ENCODE data around the gene NKX6-2.

Gene NKX6-2

GRCh38 chr10:132753596-132753995 is 32.4 kb downstream of the NKX6-2 start:
- H3K4me1 Mint-ChIP-seq (ENCODE audit: low read depth) = no peaks in the 10 kb centered on the region
- no peak overlapping the region for H3K27ac Mint-ChIP-seq
- H3K27me3 Mint-ChIP-seq = no peaks in the 10 kb centered on the region
- H3K4me3 Mint-ChIP-seq = no peak overlapping the region
- peaks cover 91% of the 10 kb centered on the region for H3K36me3 Mint-ChIP-seq (ENCODE audit: low read depth)
- H3K9me3 Mint-ChIP-seq = peaks cover 16% of the 10 kb centered on the region
- intact Hi-C loops (cut with micrococcal nuclease) = no loop called here

- intact Hi-C loops (cut with micrococcal nuclease) = no loop called here
- H3K4me3 Mint-ChIP-seq = no peak overlapping the region
- H3K36me3 Mint-ChIP-seq (ENCODE audit: low read depth) = peaks cover 95% of the 10 kb centered on the region
- no peak overlapping the region for H3K27ac Mint-ChIP-seq
- peaks cover 16% of the 10 kb centered on the region for H3K9me3 Mint-ChIP-seq
- H3K27me3 Mint-ChIP-seq = no peaks in the 10 kb centered on the region
- no peaks in the 10 kb centered on the region for H3K4me1 Mint-ChIP-seq (ENCODE audit: low read depth)
Measured at GRCh38 chr10:132752961-132753360, 33.0 kb downstream of the NKX6-2 start.

GRCh38 chr10:132752378-132752777 is 33.6 kb downstream of the NKX6-2 start:
- Mint-ChIP-seq H3K9me3 (peaks cover 16% of the 10 kb centered on the region), H3K36me3 (ENCODE audit: low read depth) (peaks cover 95% of the 10 kb centered on the region), H3K27me3 (no peaks in the 10 kb centered on the region), H3K27ac (no peak overlapping the region), H3K4me1 (ENCODE audit: low read depth) (no peaks in the 10 kb centered on the region), H3K4me3 (no peak overlapping the region)
- intact Hi-C loops (cut with micrococcal nuclease) = no loop called here

- intact Hi-C loops (cut with micrococcal nuclease) = no loop called here
- Mint-ChIP-seq H3K27ac (no peak overlapping the region), H3K4me1 (ENCODE audit: low read depth) (no peaks in the 10 kb centered on the region), H3K36me3 (ENCODE audit: low read depth) (peaks cover 81% of the 10 kb centered on the region), H3K9me3 (peaks cover 13% of the 10 kb centered on the region), H3K4me3 (no peak overlapping the region), H3K27me3 (no peaks in the 10 kb centered on the region)
Measured at GRCh38 chr10:132750936-132751335, 35.0 kb downstream of the NKX6-2 start.

- H3K36me3 Mint-ChIP-seq (ENCODE audit: low read depth) = peaks cover 70% of the 10 kb centered on the region
- intact Hi-C loops (cut with micrococcal nuclease) = no loop called here
- H3K27me3 Mint-ChIP-seq = no peaks in the 10 kb centered on the region
- H3K27ac Mint-ChIP-seq = no peak overlapping the region
- H3K4me3 Mint-ChIP-seq = no peak overlapping the region
- no peaks in the 10 kb centered on the region for H3K9me3 Mint-ChIP-seq
- H3K4me1 Mint-ChIP-seq (ENCODE audit: low read depth) = no peaks in the 10 kb centered on the region
Measured at GRCh38 chr10:132749371-132749795, 36.6 kb downstream of the NKX6-2 start.

GRCh38 chr10:132748545-132749370 is 37.2 kb downstream of the NKX6-2 start:
- no peak overlapping the region for H3K27ac Mint-ChIP-seq
- H3K9me3 Mint-ChIP-seq = no peaks in the 10 kb centered on the region
- intact Hi-C loops (cut with micrococcal nuclease) = no loop called here
- H3K4me1 Mint-ChIP-seq (ENCODE audit: low read depth) = no peaks in the 10 kb centered on the region
- no peaks in the 10 kb centered on the region for H3K27me3 Mint-ChIP-seq
- no peak overlapping the region for H3K4me3 Mint-ChIP-seq
- peaks cover 70% of the 10 kb centered on the region for H3K36me3 Mint-ChIP-seq (ENCODE audit: low read depth)

GRCh38 chr10:132748135-132748534 is 37.8 kb downstream of the NKX6-2 start:
- Mint-ChIP-seq H3K27ac (no peak overlapping the region), H3K9me3 (no peaks in the 10 kb centered on the region), H3K4me1 (ENCODE audit: low read depth) (no peaks in the 10 kb centered on the region), H3K27me3 (no peaks in the 10 kb centered on the region), H3K36me3 (ENCODE audit: low read depth) (peaks cover 66% of the 10 kb centered on the region), H3K4me3 (no peak overlapping the region)
- intact Hi-C loops (cut with micrococcal nuclease) = no loop called here

GRCh38 chr10:132746801-132747625 is 38.9 kb downstream of the NKX6-2 start:
- intact Hi-C loops (cut with micrococcal nuclease) = no loop called here
- no peaks in the 10 kb centered on the region for H3K27me3 Mint-ChIP-seq
- no peaks in the 10 kb centered on the region for H3K4me1 Mint-ChIP-seq (ENCODE audit: low read depth)
- peaks cover 64% of the 10 kb centered on the region for H3K36me3 Mint-ChIP-seq (ENCODE audit: low read depth)
- no peak overlapping the region for H3K4me3 Mint-ChIP-seq
- H3K9me3 Mint-ChIP-seq = no peaks in the 10 kb centered on the region
- H3K27ac Mint-ChIP-seq = no peak overlapping the region

- H3K9me3 Mint-ChIP-seq = no peaks in the 10 kb centered on the region
- intact Hi-C loops (cut with micrococcal nuclease) = no loop called here
- no peak overlapping the region for H3K4me3 Mint-ChIP-seq
- H3K27me3 Mint-ChIP-seq = no peaks in the 10 kb centered on the region
- peaks cover 64% of the 10 kb centered on the region for H3K36me3 Mint-ChIP-seq (ENCODE audit: low read depth)
- H3K27ac Mint-ChIP-seq = no peak overlapping the region
- no peaks in the 10 kb centered on the region for H3K4me1 Mint-ChIP-seq (ENCODE audit: low read depth)
Measured at GRCh38 chr10:132746386-132746785, 39.6 kb downstream of the NKX6-2 start.

- Mint-ChIP-seq H3K4me1 (ENCODE audit: low read depth) (no peaks in the 10 kb centered on the region), H3K36me3 (ENCODE audit: low read depth) (peaks cover 64% of the 10 kb centered on the region), H3K4me3 (no peak overlapping the region), H3K9me3 (no peaks in the 10 kb centered on the region), H3K27ac (no peak overlapping the region), H3K27me3 (no peaks in the 10 kb centered on the region)
- intact Hi-C loops (cut with micrococcal nuclease) = no loop called here
Measured at GRCh38 chr10:132745971-132746370, 40.0 kb downstream of the NKX6-2 start.

- intact Hi-C loops (cut with micrococcal nuclease) = no loop called here
- no peak overlapping the region for H3K4me3 Mint-ChIP-seq
- H3K9me3 Mint-ChIP-seq = no peaks in the 10 kb centered on the region
- H3K27ac Mint-ChIP-seq = no peak overlapping the region
- no peaks in the 10 kb centered on the region for H3K27me3 Mint-ChIP-seq
- H3K36me3 Mint-ChIP-seq (ENCODE audit: low read depth) = peaks cover 64% of the 10 kb centered on the region
- no peaks in the 10 kb centered on the region for H3K4me1 Mint-ChIP-seq (ENCODE audit: low read depth)
Measured at GRCh38 chr10:132745511-132745910, 40.4 kb downstream of the NKX6-2 start.

GRCh38 chr10:132744839-132745238 is 41.1 kb downstream of the NKX6-2 start:
- H3K27ac Mint-ChIP-seq = no peak overlapping the region
- no peak overlapping the region for H3K4me3 Mint-ChIP-seq
- no peaks in the 10 kb centered on the region for H3K27me3 Mint-ChIP-seq
- peaks cover 58% of the 10 kb centered on the region for H3K36me3 Mint-ChIP-seq (ENCODE audit: low read depth)
- H3K4me1 Mint-ChIP-seq (ENCODE audit: low read depth) = no peaks in the 10 kb centered on the region
- H3K9me3 Mint-ChIP-seq = no peaks in the 10 kb centered on the region
- intact Hi-C loops (cut with micrococcal nuclease) = no loop called here

- no peaks in the 10 kb centered on the region for H3K27me3 Mint-ChIP-seq
- H3K9me3 Mint-ChIP-seq = no peaks in the 10 kb centered on the region
- H3K4me1 Mint-ChIP-seq (ENCODE audit: low read depth) = no peaks in the 10 kb centered on the region
- no peak overlapping the region for H3K27ac Mint-ChIP-seq
- H3K4me3 Mint-ChIP-seq = no peak overlapping the region
- intact Hi-C loops (cut with micrococcal nuclease) = no loop called here
- H3K36me3 Mint-ChIP-seq (ENCODE audit: low read depth) = peaks cover 54% of the 10 kb centered on the region
Measured at GRCh38 chr10:132743925-132744490, 41.9 kb downstream of the NKX6-2 start.

Measured in dendritic cell treated with granulocyte-macrophage colony-stimulating factor and Interleukin-4, amounts not matched to agents 40 ng/mL and 50 ng/mL, for 4 days (primary cell).